ENCODE measurements around the gene MARK3.

GRCh38 chr14:103433916-103434563 lies 48.8 kb downstream of the MARK3 start:
- TF ChIP-seq BCLAF1 (IDR thresholded peaks at IDR 0.05), result no peak
- no peak for TF ChIP-seq ATF6 (CRISPR knock-in tag; conservative IDR thresholded peaks at IDR 0.05)
